Stimulated activated memory B cell treated with anti-CD40 and anti-IgM and Interleukin-4, amounts not matched to agents 10 μg/mL and 1 μg/mL and 100 μg/mL, for 72 hours (primary cell): ENCODE data around the gene TMEM109.
A peak's percentile ranks its signal among the peaks of the same experiment; 100 is the strongest.

Experiments used
- ATAC-seq: fragments of 150-1000 bp; cut with Tn5 transposase; 2 replicates; pipeline ENCODE4 v1.10.0; 2021
- H3K27ac Mint-ChIP-seq: one replicate; pipeline ENCODE4 v1.8.0; 2022; ENCODE audit warnings: mild to moderate bottlenecking, mixed read lengths
- H3K27me3 Mint-ChIP-seq: one replicate; pipeline ENCODE4 v1.8.0; 2022; ENCODE audit warnings: mixed read lengths
- H3K36me3 Mint-ChIP-seq: one replicate; pipeline ENCODE4 v1.8.0; 2022; ENCODE audit warnings: mixed read lengths
- H3K4me1 Mint-ChIP-seq: one replicate; pipeline ENCODE4 v1.8.0; 2022; ENCODE audit warnings: mixed read lengths
- H3K4me3 Mint-ChIP-seq: one replicate; pipeline ENCODE4 v1.8.0; 2022; ENCODE audit warnings: mild to moderate bottlenecking, moderate library complexity, mixed read lengths
- H3K9me3 Mint-ChIP-seq: one replicate; pipeline ENCODE4 v1.8.0; 2022; ENCODE audit warnings: mixed read lengths

Gene TMEM109

DNA sequence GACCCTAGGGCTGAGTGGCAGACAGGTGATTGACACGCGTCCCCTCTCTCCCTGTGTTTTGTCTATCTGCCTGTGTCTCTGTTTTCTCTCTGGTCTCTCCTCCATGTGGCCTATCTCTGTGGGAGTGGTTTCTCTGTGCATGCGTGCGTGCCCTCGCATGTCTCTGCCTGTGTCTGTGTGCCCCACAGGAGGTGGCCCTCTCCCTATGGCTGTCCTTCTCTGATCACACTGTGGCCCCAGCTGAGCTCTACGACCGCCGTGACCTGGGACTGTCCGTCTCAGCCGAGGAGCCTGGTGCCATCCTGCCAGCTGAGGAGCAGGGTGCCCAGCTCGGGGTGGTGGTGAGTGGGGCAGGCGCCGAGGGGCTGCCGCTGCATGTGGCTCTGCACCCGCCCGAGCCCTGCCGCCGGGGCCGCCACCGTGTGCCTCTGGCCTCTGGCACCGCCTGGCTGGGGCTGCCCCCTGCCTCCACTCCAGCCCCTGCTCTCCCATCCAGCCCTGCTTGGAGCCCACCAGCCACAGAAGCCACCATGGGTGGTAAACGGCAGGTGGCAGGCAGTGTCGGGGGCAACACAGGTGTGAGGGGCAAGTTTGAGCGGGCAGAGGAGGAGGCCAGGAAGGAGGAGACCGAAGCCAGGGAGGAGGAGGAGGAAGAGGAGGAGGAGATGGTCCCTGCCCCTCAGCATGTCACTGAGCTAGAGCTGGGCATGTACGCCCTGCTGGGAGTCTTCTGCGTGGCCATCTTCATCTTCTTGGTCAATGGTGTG, 21.9 kb downstream of the TMEM109 start:
- H3K36me3 Mint-ChIP-seq: peaks cover 33% of the 10 kb centered on the region
- H3K4me1 Mint-ChIP-seq: peaks cover 75% of the 10 kb centered on the region
- peak overlapping the region; percentile 62 for H3K27ac Mint-ChIP-seq
- no peaks in the 10 kb centered on the region for H3K27me3 Mint-ChIP-seq
- H3K9me3 Mint-ChIP-seq: no peaks in the 10 kb centered on the region
- no peak overlapping the region for H3K4me3 Mint-ChIP-seq
- peak; percentile 3 for ATAC-seq

DNA sequence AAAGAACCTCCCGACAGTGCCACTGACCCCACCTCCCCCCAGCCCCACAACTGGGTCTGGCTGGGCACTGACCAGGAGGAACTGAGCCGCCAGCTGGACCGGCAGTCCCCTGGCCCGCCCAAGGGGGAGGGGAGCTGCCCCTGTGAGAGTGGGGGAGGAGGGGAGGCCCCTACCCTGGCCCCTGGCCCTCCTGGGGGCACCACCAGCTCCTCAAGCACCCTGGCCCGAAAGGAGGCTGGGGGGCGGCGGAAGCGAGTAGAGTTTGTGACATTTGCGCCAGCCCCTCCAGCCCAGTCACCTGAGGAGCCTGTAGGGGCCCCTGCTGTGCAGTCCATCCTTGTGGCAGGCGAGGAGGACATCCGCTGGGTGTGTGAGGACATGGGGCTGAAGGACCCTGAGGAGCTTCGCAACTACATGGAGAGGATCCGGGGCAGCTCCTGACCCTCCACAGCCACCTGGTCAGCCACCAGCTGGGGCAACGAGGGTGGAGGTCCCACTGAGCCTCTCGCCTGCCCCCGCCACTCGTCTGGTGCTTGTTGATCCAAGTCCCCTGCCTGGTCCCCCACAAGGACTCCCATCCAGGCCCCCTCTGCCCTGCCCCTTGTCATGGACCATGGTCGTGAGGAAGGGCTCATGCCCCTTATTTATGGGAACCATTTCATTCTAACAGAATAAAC, 22.6 kb downstream of the TMEM109 start:
- H3K36me3 Mint-ChIP-seq: peaks cover 41% of the 10 kb centered on the region
- H3K4me3 Mint-ChIP-seq: no peak overlapping the region
- H3K27me3 Mint-ChIP-seq: no peaks in the 10 kb centered on the region
- ATAC-seq: no peak
- H3K9me3 Mint-ChIP-seq: no peaks in the 10 kb centered on the region
- H3K27ac Mint-ChIP-seq: peak overlapping the region; percentile 62
- H3K4me1 Mint-ChIP-seq: peaks cover 75% of the 10 kb centered on the region

DNA sequence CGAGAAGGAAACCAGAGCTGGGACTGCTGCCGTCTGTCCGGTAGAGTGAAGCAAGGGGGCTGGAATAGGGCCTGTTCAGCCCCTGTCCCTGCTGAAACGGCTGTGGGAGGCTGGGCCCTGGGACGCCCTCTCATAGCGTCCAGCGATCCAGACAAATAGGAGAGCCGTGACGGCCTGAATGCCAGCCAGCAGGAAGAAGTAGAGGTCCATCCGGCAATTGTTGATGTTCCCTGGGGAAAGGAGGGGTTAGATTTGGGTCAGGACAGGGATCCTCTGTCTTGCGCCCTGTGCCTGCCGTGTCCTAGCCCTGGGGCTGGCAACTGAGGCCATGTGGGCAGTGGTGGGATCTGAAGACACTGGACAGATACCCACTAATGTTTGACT, 23.2 kb downstream of the TMEM109 start:
- Mint-ChIP-seq H3K4me1 (peaks cover 75% of the 10 kb centered on the region), H3K9me3 (no peaks in the 10 kb centered on the region), H3K27ac (no peak overlapping the region), H3K4me3 (no peak overlapping the region), H3K27me3 (no peaks in the 10 kb centered on the region), H3K36me3 (peaks cover 44% of the 10 kb centered on the region)
- no peak for ATAC-seq

DNA sequence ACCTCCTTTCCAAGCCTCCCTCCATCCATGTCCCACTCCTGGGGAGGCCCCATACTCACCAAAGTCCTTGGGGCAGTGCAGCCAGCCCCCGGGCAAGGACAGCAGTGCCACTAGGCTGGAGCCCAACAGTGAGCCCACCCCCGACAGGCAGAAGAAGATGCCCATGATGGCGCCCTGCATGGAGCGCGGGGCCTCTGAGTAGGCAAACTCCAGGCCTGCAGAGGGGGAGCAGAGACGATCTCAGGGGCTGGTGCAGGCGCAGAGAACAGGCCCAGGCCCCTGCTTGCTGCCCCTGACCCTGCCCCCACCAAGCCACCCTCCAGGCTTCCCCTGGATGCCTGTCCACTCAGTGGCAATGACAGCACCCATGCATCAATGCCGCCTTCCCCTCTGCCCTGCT, 23.9 kb downstream of the TMEM109 start:
- no peaks in the 10 kb centered on the region for H3K27me3 Mint-ChIP-seq
- H3K4me1 Mint-ChIP-seq: peaks cover 75% of the 10 kb centered on the region

DNA sequence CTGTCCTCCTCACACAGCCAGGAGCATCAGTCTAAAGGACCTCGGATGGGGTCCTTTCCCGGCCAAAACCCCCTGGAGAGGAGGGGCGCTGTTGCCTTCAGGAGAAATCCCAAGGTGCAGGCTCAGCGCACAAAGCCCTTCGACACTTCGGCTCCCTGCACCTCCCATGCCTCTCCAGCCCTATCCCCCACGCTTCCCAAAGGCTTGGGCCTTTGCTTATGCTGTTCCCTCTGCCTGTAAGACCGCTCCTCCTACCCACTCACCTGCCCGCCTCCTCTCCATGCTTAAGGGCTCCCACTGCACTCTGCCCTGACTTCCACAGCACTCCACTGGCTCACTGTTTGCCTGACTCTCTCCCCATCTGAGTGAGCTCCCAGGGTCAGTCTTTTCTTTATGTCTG, 24.5 kb downstream of the TMEM109 start:
- peaks cover 50% of the 10 kb centered on the region for H3K36me3 Mint-ChIP-seq
- H3K4me1 Mint-ChIP-seq: peaks cover 76% of the 10 kb centered on the region
- no peaks in the 10 kb centered on the region for H3K27me3 Mint-ChIP-seq
- no peak overlapping the region for H3K4me3 Mint-ChIP-seq
- no peaks in the 10 kb centered on the region for H3K9me3 Mint-ChIP-seq
- no peak for ATAC-seq
- peak overlapping the region; percentile 52 for H3K27ac Mint-ChIP-seq

More for the DNA sequence above, 23.9 kb downstream of the TMEM109 start:
- Mint-ChIP-seq H3K27ac (peak overlapping the region; percentile 52), H3K36me3 (peaks cover 50% of the 10 kb centered on the region), H3K9me3 (no peaks in the 10 kb centered on the region), H3K4me3 (no peak overlapping the region)
- ATAC-seq: no peak

DNA sequence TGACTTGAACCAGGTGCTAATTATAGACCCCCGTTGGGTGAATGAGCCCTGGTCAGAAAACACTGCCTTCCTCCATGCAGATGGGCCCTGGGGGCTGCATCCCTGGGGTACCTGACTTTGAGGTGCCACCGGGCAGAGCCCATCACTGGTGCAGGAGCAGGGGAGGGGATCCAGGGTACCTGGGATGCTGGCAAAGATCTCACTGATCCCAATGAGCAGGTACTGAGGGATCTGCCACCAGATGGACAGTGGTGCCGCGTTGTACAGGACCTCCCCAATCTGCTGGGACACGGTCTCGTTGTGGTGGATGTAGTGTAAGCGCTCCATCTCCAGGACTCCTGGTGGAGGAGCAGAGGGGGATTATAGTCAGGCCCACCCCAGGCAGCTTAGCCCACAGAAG, 25.3 kb downstream of the TMEM109 start:
- Mint-ChIP-seq H3K9me3 (no peaks in the 10 kb centered on the region), H3K27me3 (no peaks in the 10 kb centered on the region), H3K4me3 (no peak overlapping the region), H3K27ac (peak overlapping the region; percentile 25), H3K4me1 (peaks cover 76% of the 10 kb centered on the region), H3K36me3 (peaks cover 55% of the 10 kb centered on the region)
- no peak for ATAC-seq

DNA sequence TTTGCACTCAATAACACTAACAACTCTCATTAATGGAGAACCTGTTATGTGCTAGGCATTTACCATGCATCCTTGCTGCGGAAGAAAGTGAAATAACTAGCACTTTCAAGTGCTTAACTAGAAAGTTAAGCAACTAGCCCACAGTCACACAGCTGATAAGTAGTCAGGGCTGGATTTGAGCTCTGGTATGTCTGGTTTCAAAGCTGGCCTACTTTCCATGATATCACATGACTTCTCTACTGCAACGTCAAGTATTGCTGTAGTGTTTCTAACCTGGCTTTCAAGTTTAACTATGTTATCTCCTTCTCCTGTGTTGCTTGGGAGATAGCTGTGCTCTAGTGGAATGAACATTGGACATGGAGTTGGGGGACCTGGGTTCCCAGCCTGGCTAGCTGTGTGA, 25.9 kb downstream of the TMEM109 start:
- H3K27ac Mint-ChIP-seq: peak overlapping the region; percentile 25

DNA sequence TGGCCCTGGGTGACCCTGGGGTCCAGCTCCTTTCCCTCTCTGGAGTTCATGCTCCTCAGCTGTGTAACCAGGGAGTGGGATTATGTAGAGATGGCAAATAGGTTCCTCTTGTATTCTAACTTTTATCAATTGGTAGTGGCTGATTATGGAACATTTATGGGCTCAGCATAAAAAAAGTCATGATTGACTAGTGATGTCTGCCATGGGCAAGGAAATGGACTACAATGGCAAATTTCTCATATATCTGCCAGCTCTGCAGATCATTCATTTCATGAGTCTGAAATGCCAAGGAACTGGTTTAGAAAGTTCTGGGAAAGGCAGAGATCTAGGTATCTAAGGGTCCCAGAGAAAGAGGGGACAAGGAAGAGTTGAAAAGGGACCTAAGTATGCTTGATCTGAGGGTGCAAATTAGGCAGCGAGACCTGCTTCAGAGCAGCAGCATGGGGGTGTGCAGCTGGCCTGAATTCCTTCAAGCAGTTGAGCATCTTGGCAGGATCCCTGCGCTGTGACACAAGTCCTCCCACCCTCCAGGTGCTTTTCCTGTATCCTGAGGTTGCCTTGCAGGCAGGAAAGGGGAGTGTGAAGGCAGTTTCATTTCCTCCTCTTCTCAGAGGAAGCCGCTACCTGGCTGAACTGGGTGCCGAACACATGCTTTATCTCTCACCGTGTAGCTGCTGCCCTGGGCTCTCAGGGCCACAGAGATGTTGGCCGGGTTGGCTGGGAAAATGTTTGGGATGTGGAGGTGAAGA, 27.6 kb downstream of the TMEM109 start:
- H3K27ac Mint-ChIP-seq: peak overlapping the region; percentile 58
- H3K9me3 Mint-ChIP-seq: no peaks in the 10 kb centered on the region
- H3K36me3 Mint-ChIP-seq: peaks cover 72% of the 10 kb centered on the region
- H3K27me3 Mint-ChIP-seq: no peaks in the 10 kb centered on the region
- H3K4me3 Mint-ChIP-seq: no peak overlapping the region
- peaks cover 78% of the 10 kb centered on the region for H3K4me1 Mint-ChIP-seq
- no peak for ATAC-seq

More for the DNA sequence above, 25.9 kb downstream of the TMEM109 start:
- Mint-ChIP-seq H3K4me3 (no peak overlapping the region), H3K27me3 (no peaks in the 10 kb centered on the region), H3K36me3 (peaks cover 61% of the 10 kb centered on the region), H3K4me1 (peaks cover 76% of the 10 kb centered on the region), H3K9me3 (no peaks in the 10 kb centered on the region)
- ATAC-seq: no peak

DNA sequence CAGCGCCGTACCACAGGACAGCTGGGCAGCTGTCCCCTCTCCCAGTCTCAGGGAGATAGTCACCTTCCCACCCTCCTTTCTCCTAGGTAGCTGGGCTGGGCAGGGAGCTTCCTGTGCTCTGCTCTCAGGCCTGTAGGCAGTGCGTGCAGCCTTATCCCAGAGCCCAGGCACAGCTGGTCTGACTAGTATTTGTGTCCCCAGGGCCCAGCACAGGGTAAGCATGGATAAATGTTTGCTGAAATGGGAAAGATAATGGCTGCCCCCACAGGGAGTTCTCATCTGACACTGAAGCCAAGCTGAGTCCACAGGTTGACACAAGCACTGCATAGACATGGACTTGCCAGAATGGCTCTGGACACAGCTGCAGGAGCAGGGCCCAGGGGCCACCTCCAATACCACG, 28.3 kb downstream of the TMEM109 start:
- Mint-ChIP-seq H3K27ac (peak overlapping the region; percentile 58), H3K4me1 (peaks cover 79% of the 10 kb centered on the region), H3K36me3 (peaks cover 74% of the 10 kb centered on the region)

DNA sequence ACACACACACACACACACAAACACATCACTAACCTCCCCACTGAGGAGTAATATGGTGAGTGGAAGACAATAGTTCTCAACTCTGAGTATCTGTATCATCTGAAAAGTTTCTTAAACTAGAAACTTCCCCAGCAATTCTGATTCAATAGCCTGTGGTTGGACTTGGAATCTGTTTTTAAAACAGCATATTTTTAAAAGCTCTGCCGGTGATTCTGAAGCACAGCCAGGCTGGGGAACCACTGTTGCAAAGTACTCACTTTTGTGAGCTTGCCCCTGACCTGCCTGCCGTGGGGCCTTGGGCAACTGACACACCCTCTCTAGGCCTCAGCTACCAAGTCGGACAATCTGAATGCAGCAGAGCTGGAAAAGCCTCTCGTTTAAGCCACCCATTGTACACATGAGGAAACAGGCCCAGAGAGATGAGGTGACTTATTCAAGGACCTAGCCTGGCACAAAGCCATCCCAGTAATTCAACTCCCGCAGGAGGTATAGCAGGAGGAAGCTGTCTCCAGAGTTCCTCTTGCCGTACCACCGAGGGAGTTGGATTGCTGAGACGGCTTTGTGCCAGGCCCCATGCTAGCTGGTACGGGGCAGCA, 29.1 kb downstream of the TMEM109 start:
- peaks cover 83% of the 10 kb centered on the region for H3K4me1 Mint-ChIP-seq

More for the DNA sequence above, 28.3 kb downstream of the TMEM109 start:
- Mint-ChIP-seq H3K4me3 (no peak overlapping the region), H3K9me3 (no peaks in the 10 kb centered on the region), H3K27me3 (no peaks in the 10 kb centered on the region)
- no peak for ATAC-seq

DNA sequence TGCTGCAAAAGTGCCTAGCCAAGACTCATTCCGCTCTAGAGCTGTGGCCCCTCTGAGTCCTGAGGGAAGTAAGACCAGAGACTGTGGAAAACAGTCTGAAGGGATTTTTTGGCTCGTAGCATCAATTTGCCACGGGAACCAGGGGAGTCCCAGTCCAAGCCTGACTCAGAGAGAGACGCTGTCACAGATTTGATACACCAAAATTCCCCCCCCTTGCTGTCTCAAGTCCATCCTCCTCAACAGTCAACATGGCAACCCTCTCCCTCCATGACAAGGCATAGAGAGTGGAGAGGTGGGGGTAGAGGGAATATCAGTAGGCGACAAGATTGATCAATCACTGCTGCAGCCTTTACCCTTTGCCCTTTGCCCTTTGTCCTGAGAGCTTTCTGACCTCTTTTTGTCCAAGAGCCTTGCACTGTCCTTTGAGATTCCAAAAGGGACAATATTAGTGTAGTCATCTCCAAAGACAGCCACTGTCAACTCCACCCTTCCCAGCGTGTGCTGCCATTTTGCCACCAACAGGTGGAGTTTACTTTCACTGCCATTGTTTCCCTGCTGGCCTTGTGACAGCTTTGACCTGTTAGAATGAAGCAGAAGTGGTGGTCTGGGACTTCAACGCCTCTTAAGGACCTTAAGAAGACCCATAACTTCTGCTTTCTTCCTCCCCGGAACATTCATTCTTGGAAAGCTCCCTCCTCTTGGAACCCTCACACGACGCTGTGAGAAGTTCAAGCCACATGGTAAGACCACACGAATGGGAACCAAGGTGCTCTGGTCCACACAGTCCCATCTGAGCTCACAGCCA, 30.7 kb downstream of the TMEM109 start:
- Mint-ChIP-seq H3K36me3 (peaks cover 67% of the 10 kb centered on the region), H3K4me3 (peak overlapping the region; percentile 23), H3K9me3 (no peaks in the 10 kb centered on the region), H3K27me3 (no peaks in the 10 kb centered on the region), H3K27ac (peak overlapping the region; percentile 44), H3K4me1 (peaks cover 89% of the 10 kb centered on the region)
- ATAC-seq: peak; percentile 65

More for the DNA sequence above, 29.1 kb downstream of the TMEM109 start:
- ATAC-seq: no peak
- Mint-ChIP-seq H3K4me3 (no peak overlapping the region), H3K36me3 (peaks cover 68% of the 10 kb centered on the region), H3K9me3 (no peaks in the 10 kb centered on the region), H3K27me3 (no peaks in the 10 kb centered on the region), H3K27ac (peak overlapping the region; percentile 44)

DNA sequence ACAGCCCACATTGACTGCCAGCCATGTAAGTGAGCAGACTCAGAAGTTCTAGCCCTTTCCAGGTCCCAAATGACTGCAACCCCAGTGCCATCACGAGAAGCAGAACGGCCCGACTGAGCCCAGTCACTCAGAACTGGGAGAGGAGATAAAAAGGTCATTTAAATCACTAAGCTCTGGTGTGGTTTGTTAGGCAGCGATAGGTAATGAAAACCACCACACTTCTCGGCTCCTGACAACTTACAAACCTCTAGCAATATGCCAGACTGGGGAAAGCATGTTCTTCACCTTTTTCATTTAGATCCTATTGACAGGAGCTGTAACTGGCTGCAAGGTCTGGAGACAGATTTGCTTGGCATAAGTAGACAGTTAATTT, 31.3 kb downstream of the TMEM109 start:
- no peaks in the 10 kb centered on the region for H3K27me3 Mint-ChIP-seq
- no peaks in the 10 kb centered on the region for H3K9me3 Mint-ChIP-seq
- H3K4me1 Mint-ChIP-seq: peaks cover 88% of the 10 kb centered on the region
- H3K27ac Mint-ChIP-seq: peak overlapping the region; percentile 44
- H3K4me3 Mint-ChIP-seq: peak overlapping the region; percentile 23
- no peak for ATAC-seq
- H3K36me3 Mint-ChIP-seq: peaks cover 61% of the 10 kb centered on the region

DNA sequence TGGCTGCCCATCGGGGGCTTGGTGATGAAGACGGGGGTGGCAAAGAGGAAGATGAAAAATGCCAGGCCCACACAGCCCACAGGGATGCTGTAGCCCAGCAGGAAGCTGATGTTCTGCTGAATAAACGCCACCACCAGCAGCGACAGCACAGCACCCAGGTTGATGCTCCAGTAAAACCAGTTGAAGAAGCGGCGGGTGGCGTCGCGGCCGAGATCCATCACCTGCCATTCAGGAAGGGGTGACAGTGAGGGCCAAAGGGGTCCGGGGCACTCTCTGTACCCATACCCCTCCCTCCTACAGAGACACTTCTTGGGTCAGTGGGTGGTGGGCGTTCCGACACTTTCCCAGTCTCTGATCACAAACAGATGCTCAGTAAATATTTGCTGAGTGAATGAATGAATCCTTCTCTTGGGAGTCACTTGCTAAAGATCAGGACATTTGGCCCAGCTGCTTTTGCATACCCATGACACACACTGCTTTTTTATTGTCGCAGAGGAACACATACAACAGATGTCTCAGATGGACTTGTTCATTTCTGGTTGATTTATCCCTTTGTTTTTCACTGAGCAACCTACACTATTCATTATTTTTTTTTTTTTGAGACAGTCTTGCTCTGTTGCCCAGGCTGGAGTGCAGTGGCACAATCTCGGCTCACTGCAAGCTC, 32.8 kb downstream of the TMEM109 start:
- Mint-ChIP-seq H3K4me1 (peaks cover 76% of the 10 kb centered on the region), H3K27me3 (no peaks in the 10 kb centered on the region), H3K27ac (no peak overlapping the region), H3K36me3 (peaks cover 49% of the 10 kb centered on the region), H3K9me3 (no peaks in the 10 kb centered on the region), H3K4me3 (no peak overlapping the region)
- ATAC-seq: no peak

DNA sequence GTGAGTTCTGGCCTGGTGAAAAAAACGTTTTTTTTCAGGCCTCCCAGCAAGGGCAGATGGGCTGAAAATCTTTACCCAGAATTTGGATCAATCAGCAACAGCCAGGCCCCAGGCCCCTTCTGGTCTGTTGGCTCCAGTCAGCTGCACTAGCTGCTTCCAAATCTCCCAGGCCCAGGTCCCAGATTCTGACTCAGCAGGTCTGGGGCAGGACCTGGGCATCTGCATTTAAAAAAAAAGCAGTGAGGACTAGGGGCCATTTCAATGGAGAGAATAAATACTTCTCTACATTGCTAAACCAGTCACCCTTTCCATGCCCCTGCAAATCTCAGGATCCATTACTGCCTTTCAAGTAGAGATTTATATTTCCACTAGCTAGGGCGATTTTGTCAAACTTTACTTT, 33.7 kb downstream of the TMEM109 start:
- Mint-ChIP-seq H3K27ac (no peak overlapping the region), H3K4me3 (no peak overlapping the region), H3K27me3 (no peaks in the 10 kb centered on the region), H3K36me3 (peaks cover 41% of the 10 kb centered on the region), H3K4me1 (peaks cover 74% of the 10 kb centered on the region), H3K9me3 (no peaks in the 10 kb centered on the region)
- no peak for ATAC-seq
